Subcutaneous adipose tissue (tissue), 4 donors: ENCODE measurements around the gene CDH4. TPM values are rescaled to one million over a fixed set of nuclear protein-coding genes. Genes with fewer than 3 reads are reported as not detected.

Source experiments
- CTCF ChIP-seq: fragments of 450-650 bp; IDR thresholded peaks from one replicate; pipeline ENCODE4 v1.5.1; 2016; ENCODE audit warnings: low read depth, mild to moderate bottlenecking, control low read depth, antibody characterized with exemption, moderate library complexity
- total RNA-seq, 4 donors: library from RNA; depleted of rRNA; stranded (reverse); fragments of >200 nt; gene quantifications; one replicate each; pipeline ENCODE4 v1.1.0, GENCODE V29; 2016

CDH4 gene
- total RNA-seq, 4 donors from 2014 or later: not detected

- TF ChIP-seq CTCF: no peak
Measured at GRCh38 chr20:61647702-61648101, 395.6 kb downstream of the CDH4 start.

- no peak for TF ChIP-seq CTCF
Measured at GRCh38 chr20:61649105-61649859, 397.2 kb downstream of the CDH4 start.

DNA sequence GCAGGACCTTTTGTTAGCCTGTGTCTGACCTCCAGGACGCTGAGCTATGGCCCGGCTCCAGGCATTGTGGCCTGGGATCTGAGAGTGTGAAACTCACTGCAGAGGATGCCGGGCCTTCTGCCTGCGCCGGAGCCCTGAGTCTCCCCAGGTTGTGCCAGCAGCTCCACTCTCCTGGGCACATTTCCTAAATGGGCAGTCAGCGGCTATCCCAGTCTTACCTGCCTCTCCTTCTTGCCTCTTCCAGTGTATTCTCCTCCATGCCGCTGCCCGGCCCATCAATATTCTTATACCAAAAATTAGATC, 397.8 kb downstream of the CDH4 start:
- no peak for TF ChIP-seq CTCF

DNA sequence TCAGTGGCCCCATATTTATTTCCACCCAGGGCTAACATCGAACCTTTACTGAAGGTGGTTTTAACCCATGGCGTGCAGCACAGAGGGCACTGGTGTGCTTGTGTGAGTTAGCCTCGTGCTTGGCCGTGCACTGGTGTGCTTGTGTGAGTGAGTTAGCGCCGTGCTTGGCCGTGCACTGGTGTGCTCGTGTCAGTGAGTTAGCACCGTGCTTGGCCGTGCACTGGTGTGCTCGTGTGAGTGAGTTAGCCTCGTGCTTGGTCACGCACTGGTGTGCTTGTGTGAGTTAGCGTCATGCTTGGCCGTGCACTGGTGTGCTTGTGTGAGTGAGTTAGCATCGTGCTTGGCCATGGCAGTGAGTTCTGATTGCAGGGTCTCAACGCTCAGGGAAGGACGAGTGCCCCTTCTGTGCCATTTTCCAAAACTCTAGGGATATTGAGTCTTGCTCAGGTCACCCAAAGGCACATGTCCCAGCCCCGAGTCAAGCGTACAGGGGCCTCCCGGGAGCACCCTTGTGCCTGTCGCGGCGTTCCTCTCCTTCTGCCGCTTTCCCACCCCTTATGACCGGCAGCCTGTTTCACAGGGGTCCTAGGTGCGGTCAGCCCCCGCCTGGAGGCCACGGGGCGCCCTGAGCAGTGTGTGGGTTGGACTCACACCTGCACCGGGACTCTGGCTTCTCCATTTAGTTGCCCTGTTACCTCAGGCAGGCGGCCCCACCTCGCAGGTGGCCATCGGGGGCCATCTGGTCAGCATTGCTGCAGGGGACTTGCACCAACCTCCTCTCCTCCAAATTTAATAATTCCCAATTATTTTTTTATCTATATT, 399.1 kb downstream of the CDH4 start:
- TF ChIP-seq CTCF: no peak

DNA sequence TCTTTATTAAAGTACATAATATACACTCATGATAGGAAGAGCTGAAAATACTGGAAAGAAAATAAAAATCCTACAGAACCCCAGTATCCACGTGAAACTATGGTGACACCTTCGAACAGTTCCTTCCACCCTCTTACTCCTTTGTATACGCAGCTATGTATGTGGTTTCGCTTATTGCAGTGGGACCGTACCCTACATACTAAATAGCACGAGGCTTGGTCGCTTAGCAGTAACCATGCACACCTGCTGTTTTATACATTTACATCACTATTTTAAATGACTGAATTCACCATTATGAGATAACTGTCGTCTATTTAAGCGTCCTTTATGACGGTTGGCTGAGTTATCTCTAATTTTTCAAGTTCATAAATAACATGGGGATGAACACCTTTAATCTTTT, 400.1 kb downstream of the CDH4 start:
- TF ChIP-seq CTCF: no peak

DNA sequence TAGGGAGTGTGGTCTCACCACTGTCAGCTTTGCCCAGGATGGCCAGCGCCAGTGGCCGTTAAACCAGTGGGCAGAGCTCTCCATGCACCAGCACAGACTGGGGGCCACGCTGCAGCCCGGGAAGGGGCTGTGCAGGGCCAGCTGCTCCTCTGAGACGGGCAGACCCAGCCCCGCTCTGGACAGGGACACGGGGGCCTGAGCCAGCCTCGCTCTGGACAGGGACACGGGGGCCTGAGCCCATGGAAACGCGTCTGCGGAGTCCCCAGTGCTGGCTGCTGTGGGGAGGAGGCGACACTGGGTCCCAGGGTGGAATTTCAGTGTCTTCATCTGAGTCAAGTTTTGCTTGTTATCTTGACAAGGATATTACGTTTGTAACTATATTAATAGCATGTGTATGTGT, 402.7 kb downstream of the CDH4 start:
- TF ChIP-seq CTCF: no peak

GRCh38 chr20:61655591-61655990, 403.5 kb downstream of the CDH4 start:
- no peak for TF ChIP-seq CTCF
